Smooth muscle cell of the umbilical artery (primary cell): Measurements from ENCODE around the gene PCDHA6. TPM values are rescaled to one million over a fixed set of nuclear protein-coding genes. Genes with fewer than 3 reads are reported as not detected.

Experiments used
- total RNA-seq: library from RNA; depleted of rRNA; stranded (reverse); fragments of >200 nt; gene quantifications from 2 replicates; pipeline ENCODE4 v1.2.3, GENCODE V29; 2014

PCDHA6 gene
- total RNA-seq, result 0.60 and 0.89 TPM in 2 replicates

DNA sequence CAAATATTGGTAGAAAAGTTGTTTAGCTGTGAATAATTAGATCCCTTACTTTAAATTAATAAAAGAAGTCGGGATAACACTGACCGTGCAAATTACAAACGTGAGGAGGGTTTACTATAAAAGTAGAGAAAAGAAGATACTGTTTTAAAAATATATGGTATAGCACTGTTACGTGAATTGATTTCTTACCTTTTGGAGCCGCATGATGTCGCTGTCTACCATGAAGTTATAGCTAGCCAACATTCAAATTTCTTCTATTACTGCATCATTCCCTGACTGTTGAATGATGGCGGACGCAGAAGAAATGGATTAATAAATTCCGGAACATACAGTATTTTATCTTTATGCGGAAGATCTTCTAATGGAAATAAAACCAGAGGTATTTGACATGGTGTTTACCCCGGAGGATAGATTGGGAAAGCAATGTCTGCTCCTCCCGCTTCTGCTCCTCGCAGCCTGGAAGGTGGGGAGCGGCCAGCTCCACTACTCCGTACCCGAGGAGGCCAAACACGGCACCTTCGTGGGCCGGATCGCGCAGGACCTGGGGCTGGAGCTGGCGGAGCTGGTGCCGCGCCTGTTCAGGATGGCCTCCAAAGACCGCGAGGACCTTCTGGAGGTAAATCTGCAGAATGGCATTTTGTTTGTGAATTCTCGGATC, at the start of gene PCDHA6:
TSS of gene PCDHA6 (plus strand) at position 257 of the 658 bp plus-strand sequence. CDS start at position 389, 132 bp downstream.

GRCh38 chr5:140785905-140786686, 41.7 kb upstream of the PCDHA6 start, which contains the start of gene PCDHA1:
Gene PCDHA1, plus strand, starts transcription at chr5:140786140.

GRCh38 chr5:140794595-140795258, 33.0 kb upstream of the PCDHA6 start, which contains the start of gene PCDHA2:
Gene PCDHA2, plus strand, starts transcription at chr5:140794852.

GRCh38 chr5:140800816-140801493, 26.8 kb upstream of the PCDHA6 start, which contains the start of gene PCDHA3:
Gene PCDHA3, plus strand, starts transcription at chr5:140801057.

GRCh38 chr5:140806834-140807775, 20.7 kb upstream of the PCDHA6 start, which contains the start of gene PCDHA4:
Gene PCDHA4, plus strand, starts transcription at chr5:140807068.

DNA sequence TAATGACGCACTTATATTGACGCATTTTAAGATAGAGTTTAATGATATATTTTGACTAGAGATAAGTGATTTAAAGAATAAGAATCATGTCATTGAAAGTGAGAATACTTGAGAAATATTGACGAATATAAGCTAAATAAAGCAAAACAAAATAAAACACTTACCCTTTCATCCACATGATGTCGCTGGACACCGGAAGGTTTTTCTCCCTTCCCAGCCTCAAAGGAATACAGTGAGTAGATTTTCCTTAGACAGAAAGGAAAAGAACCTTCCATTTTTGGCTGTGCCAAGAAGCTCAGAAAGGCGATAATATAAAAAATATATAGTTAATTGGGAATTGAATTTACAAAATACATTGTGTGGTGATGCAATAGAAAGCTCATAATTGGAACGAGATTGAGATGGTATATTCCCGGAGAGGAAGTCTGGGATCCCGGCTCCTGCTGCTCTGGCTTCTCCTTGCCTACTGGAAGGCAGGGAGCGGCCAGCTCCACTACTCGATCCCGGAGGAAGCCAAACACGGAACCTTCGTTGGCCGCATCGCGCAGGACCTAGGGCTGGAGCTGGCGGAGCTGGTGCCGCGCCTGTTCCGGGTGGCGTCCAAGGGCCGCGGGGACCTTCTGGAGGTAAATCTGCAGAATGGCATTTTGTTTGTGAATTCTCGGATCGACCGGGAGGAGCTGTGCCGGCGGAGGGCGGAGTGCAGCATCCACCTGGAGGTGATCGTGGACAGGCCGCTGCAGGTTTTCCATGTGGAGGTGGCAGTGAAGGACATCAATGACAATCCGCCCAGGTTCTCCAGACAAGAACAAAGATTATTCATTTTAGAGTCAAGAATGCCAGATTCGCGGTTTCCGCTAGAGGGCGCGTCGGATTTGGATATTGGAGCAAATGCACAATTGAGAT, 6.1 kb upstream of the PCDHA6 start, which contains the start of gene PCDHA5:
TSS of gene PCDHA5 (plus strand) at position 239 of the 906 bp plus-strand sequence.

DNA sequence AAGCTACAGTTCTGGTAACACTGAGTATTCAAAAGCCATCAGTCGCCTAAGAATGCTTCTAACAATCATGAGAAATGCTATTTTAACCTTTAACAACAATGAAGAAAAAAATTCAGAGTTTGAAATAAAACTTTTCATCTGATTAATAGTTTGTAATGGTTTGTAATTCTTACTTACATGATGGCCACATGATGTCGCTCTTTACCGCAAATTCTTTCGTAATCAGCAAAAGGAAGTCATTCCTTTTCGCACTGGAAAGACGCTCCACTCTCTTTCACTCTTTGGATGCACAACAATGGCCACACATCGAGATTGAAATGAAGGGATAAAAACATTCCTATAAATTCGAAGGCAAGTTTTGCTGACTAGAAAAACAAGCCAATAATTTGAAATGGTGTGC, 6.2 kb downstream of the PCDHA6 start, which contains the start of gene PCDHA7:
TSS of gene PCDHA7 (plus strand) at position 277 of the 400 bp plus-strand sequence. CDS start at position 392, 115 bp downstream.

GRCh38 chr5:140840978-140841962, 13.5 kb downstream of the PCDHA6 start, which contains the start of gene PCDHA8:
Gene PCDHA8, plus strand, starts transcription at chr5:140841187. Its CDS starts 135 bp downstream, at chr5:140841322.

DNA sequence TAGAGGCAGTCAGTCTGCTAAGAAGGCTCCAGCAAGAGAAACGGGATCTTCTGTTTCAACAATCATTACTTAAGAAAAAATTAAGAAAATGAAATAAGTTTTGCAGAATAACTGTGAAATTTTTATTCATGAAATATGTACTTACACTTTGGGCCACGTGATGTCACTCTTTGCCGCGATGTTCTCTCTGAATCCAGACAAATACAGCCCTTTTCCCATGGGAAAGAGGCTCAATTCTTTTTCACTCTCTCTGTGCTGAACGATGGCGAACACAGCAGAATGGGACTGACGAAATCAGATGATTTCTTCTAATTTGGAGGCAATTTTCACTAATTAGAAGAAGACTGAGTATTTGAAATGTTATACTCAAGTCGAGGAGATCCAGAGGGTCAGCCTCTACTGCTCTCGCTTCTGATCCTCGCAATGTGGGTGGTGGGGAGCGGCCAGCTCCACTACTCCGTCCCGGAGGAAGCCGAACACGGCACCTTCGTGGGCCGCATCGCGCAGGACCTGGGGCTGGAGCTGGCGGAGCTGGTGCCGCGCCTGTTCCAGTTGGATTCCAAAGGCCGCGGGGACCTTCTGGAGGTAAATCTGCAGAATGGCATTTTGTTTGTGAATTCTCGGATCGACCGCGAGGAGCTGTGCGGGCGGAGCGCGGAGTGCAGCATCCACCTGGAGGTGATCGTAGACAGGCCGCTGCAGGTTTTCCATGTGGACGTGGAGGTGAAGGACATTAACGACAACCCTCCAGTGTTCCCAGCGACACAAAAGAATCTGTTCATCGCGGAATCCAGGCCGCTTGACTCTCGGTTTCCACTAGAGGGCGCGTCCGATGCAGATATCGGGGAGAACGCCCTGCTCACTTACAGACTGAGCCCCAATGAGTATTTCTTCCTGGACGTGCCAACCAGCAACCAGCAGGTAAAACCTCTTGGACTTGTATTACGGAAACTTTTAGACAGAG, 20.7 kb downstream of the PCDHA6 start, which contains the start of gene PCDHA9:
TSS of gene PCDHA9 (plus strand) at position 244 of the 964 bp plus-strand sequence. CDS start at position 358, 114 bp downstream.

DNA sequence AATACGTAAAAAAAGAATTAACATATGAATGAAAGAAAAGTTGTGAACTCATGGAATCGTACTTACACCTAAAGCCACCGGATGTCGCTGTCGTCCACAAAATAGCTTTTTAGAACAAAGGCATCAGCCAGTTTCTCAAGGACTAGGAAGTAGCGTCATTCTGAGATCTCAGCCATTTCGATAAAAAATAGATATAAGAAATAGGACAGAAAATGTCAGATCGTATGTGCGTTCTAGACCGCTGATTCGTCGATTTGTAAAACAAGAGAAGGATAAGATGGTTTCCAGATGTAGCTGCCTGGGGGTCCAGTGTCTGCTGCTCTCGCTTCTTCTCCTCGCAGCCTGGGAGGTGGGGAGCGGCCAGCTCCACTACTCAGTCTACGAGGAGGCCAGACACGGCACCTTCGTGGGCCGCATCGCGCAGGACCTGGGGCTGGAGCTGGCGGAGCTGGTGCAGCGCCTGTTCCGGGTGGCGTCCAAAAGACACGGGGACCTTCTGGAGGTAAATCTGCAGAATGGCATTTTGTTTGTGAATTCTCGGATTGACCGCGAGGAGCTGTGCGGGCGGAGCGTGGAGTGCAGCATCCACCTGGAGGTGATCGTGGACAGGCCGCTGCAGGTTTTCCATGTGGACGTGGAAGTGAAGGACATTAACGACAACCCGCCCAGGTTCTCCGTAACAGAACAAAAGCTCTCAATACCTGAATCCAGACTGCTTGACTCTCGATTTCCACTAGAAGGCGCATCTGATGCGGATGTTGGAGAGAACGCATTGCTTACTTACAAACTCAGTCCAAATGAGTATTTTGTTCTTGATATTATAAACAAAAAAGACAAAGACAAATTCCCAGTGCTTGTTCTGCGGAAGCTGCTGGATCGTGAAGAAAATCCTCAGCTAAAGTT, 28.3 kb downstream of the PCDHA6 start, which contains the start of gene PCDHA10:
TSS of gene PCDHA10 (plus strand) at position 126 of the 903 bp plus-strand sequence. CDS start at position 278, 152 bp downstream.

GRCh38 chr5:140868721-140869554, 41.2 kb downstream of the PCDHA6 start, which contains the start of gene PCDHA11:
Gene PCDHA11, plus strand, starts transcription at chr5:140868957. Its CDS starts 147 bp downstream, at chr5:140869104.

GRCh38 chr5:140875085-140876065, 47.6 kb downstream of the PCDHA6 start, which contains the start of gene PCDHA12:
Gene PCDHA12, plus strand, starts transcription at chr5:140875308. Its CDS starts 165 bp downstream, at chr5:140875473.

